Measurements from ENCODE around the gene MAGT1. TPM values are rescaled to one million over a fixed set of nuclear protein-coding genes. Genes with fewer than 3 reads are reported as not detected.

Gene MAGT1
- total and polyA plus RNA-seq, 2 of the 4 experiments (the other 2 are of a cell fraction): 27.3 to 74.7 TPM

DNA sequence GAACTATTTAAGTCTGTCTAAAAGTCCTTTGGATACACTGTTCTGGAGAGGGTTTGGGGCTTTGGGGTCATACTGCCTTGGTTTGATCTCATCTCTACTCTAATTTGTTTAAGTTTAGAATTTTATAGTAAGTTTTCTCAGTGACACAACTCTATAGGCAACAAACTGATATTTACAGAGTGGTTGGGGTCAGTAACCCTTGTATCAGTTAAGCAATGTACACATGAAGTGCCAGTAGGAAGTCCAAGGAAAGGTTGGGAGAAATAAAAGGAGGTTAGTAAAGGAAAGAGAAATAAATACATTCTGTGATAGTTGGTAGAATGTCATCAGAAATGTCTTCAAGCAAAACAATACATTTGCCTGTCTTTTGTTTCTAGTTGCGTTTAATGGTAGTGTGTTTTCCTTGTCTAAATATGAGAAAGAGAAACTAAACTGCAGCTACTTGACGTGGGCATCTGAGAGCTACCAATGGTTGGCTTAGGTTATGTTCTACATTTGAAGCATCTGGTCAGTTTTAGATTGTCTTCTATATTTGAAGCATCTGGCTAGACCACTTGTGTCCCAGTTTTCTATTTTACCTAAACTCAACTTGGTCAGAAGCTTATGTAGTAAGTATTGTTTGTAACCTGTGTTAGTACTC lies 22.2 kb upstream of the MAGT1 start:
- Histone ChIP-seq H3K9me3 (ENCODE audit: control insufficient read depth, insufficient read depth, low read length) (no peaks in the 10 kb centered on the region), H3K9me1 (ENCODE audit: insufficient read depth, low read length) (no peaks in the 10 kb centered on the region), H4K91ac (ENCODE audit: insufficient read depth, low read depth, low read length) (no peak overlapping the region), H2AK5ac (ENCODE audit: low read depth, low read length) (no peak overlapping the region), H2AK9ac (replicated peaks; ENCODE audit: low read depth, low read length, poor library complexity) (no peak overlapping the region), H4K20me1 (ENCODE audit: insufficient read depth, low read length) (peaks cover 4% of the 10 kb centered on the region; the same call in 1 of the 2 replicates), H3K4ac (ENCODE audit: low read depth, low read length) (no peak overlapping the region), H2AFZ (replicated peaks; ENCODE audit: low read length, poor library complexity) (no peak overlapping the region), H3K27ac (ENCODE audit: insufficient read depth, low read length) (no peak overlapping the region), H2BK15ac (ENCODE audit: low read depth, low read length) (no peak overlapping the region), H3K36me3 (ENCODE audit: control insufficient read depth, insufficient read depth, low read length) (no peaks in the 10 kb centered on the region), H3K18ac (ENCODE audit: low read depth, low read length) (no peak overlapping the region), H2BK20ac (ENCODE audit: low read depth, low read length) (no peak overlapping the region), H3K27me3 (ENCODE audit: control insufficient read depth, insufficient read depth, low read length) (no peaks in the 10 kb centered on the region), H3K23ac (ENCODE audit: low read depth, low read length) (no peak overlapping the region), H3K4me2 (ENCODE audit: low read depth, low read length) (no peak overlapping the region), H4K5ac (ENCODE audit: low read depth, low read length) (no peak overlapping the region), H4K8ac (ENCODE audit: low read depth in 2 of 2, low read length in 2 of 2) (no peak overlapping the region), H3K9ac (ENCODE audit: low read depth, low read length) (no peak overlapping the region), H3K4me1 (ENCODE audit: control insufficient read depth, insufficient read depth, low read length) (peaks cover 2% of the 10 kb centered on the region; the same call in 1 of the 2 replicates), H3K14ac (replicated peaks; ENCODE audit: low read depth, low read length) (no peak overlapping the region), H3K79me1 (ENCODE audit: low read depth in 1 of 2, low read length in 2 of 2) (peaks cover 0 to 7% of the 10 kb centered on the region in 2 experiments; a peak in 1 of 4 replicates), H2BK120ac (ENCODE audit: low read depth, low read length) (no peak overlapping the region), H3K4me3 (ENCODE audit: insufficient read depth, low read depth, low read length) (no peak overlapping the region), H3K56ac (ENCODE audit: extremely low read depth, insufficient read depth, low read length) (no peak overlapping the region), H2BK5ac (ENCODE audit: low read depth, low read length, poor library complexity, severe bottlenecking) (no peak overlapping the region)
- ChIA-PET POLR2A (ENCODE audit: unreplicated experiment) (no interaction called here), CTCF (no interaction called here)
- no peak for TF ChIP-seq RCOR1 (IDR thresholded peaks at IDR 0.05; ENCODE audit: insufficient replicate concordance, low read length)
- TF ChIP-seq FOS (IDR thresholded peaks at IDR 0.05; ENCODE audit: low read depth, low read length): no peak
- TF ChIP-seq, protein P1, sequence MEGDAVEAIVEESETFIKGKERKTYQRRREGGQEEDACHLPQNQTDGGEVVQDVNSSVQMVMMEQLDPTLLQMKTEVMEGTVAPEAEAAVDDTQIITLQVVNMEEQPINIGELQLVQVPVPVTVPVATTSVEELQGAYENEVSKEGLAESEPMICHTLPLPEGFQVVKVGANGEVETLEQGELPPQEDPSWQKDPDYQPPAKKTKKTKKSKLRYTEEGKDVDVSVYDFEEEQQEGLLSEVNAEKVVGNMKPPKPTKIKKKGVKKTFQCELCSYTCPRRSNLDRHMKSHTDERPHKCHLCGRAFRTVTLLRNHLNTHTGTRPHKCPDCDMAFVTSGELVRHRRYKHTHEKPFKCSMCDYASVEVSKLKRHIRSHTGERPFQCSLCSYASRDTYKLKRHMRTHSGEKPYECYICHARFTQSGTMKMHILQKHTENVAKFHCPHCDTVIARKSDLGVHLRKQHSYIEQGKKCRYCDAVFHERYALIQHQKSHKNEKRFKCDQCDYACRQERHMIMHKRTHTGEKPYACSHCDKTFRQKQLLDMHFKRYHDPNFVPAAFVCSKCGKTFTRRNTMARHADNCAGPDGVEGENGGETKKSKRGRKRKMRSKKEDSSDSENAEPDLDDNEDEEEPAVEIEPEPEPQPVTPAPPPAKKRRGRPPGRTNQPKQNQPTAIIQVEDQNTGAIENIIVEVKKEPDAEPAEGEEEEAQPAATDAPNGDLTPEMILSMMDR (conservative IDR thresholded peaks at IDR 0.05; ENCODE audit: low read depth, low read length): no peak
- TF ChIP-seq, protein P2, sequence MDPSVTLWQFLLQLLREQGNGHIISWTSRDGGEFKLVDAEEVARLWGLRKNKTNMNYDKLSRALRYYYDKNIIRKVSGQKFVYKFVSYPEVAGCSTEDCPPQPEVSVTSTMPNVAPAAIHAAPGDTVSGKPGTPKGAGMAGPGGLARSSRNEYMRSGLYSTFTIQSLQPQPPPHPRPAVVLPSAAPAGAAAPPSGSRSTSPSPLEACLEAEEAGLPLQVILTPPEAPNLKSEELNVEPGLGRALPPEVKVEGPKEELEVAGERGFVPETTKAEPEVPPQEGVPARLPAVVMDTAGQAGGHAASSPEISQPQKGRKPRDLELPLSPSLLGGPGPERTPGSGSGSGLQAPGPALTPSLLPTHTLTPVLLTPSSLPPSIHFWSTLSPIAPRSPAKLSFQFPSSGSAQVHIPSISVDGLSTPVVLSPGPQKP (IDR thresholded peaks at IDR 0.05; ENCODE audit: borderline replicate concordance, low read depth, low read length): no peak
- no peak for TF ChIP-seq RFX5 (IDR thresholded peaks at IDR 0.05; ENCODE audit: low read depth, low read length)
- no peak for TF ChIP-seq CHD1 (IDR thresholded peaks at IDR 0.05; ENCODE audit: low read depth, low read length)
- no peak for TF ChIP-seq MAFK (IDR thresholded peaks at IDR 0.05; ENCODE audit: low read depth, low read length)
- no peak for TF ChIP-seq POLR2A (IDR thresholded peaks at IDR 0.05; ENCODE audit: low read depth, low read length)
- no peak for TF ChIP-seq SMC3 (IDR thresholded peaks at IDR 0.05; ENCODE audit: low read depth, low read length)
- TF ChIP-seq BHLHE40 (IDR thresholded peaks at IDR 0.05; ENCODE audit: low read depth, low read length): no peak
- no peak for TF ChIP-seq RAD21 (IDR thresholded peaks at IDR 0.05; ENCODE audit: low read length)
- no peak for TF ChIP-seq MAZ (IDR thresholded peaks at IDR 0.05; ENCODE audit: borderline replicate concordance, low read depth, low read length)
- TF ChIP-seq MXI1 (IDR thresholded peaks at IDR 0.05; ENCODE audit: borderline replicate concordance, low read depth, low read length): no peak
- TF ChIP-seq CEBPB (IDR thresholded peaks at IDR 0.05; ENCODE audit: low read depth, low read length): no peak
- TF ChIP-seq, protein P3, sequence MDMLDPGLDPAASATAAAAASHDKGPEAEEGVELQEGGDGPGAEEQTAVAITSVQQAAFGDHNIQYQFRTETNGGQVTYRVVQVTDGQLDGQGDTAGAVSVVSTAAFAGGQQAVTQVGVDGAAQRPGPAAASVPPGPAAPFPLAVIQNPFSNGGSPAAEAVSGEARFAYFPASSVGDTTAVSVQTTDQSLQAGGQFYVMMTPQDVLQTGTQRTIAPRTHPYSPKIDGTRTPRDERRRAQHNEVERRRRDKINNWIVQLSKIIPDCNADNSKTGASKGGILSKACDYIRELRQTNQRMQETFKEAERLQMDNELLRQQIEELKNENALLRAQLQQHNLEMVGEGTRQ (IDR thresholded peaks at IDR 0.05; ENCODE audit: low read depth, low read length): no peak
- TF ChIP-seq NFE2L2 (IDR thresholded peaks at IDR 0.05; ENCODE audit: low read depth, low read length): no peak
- WGBS, 2 experiments (ENCODE audit: extremely low coverage in 2 of 2, insufficient read length in 1 of 2): no CpG with 5 or more reads among the region's 2 CpGs
- no peak for DNase-seq
- ATAC-seq (ENCODE audit: low read depth): no peak
- dilution Hi-C loops (cut with HindIII; ENCODE audit: low sequenced_read_pairs, unreplicated experiment): no loop called here
- in situ Hi-C loops (cut with MboI; ENCODE audit: low sequenced_read_pairs): loop anchor here (10.0 kb wide), 1 partner anchor 97 kb away; no protein-coding TSS in a partner anchor
- intact Hi-C loops (cut with micrococcal nuclease): no loop called here
- BruUV-seq (replicated peaks): no TSS peak

All from IMR-90 (cell line).